GM23338 (cell line): ENCODE results near the gene NIF3L1. TPM values are rescaled to one million over a fixed set of nuclear protein-coding genes. Genes with fewer than 3 reads are reported as not detected.

Experiments
- ATAC-seq: fragments of 200-7000 bp; cut with Tn5 transposase; 3 replicates; pipeline ENCODE4 v1.9.1; 2020
- DNase-seq: peaks from one replicate; pipeline ENCODE4 v3.0.0-alpha.2; 2015; ENCODE audit warnings: low spot score
- H2AFZ ChIP-seq: fragments of 200-600 bp; sonication (generic); 2 replicates; pipeline ENCODE4 v1.8.0; 2016; ENCODE audit warnings: antibody characterized with exemption, mild to moderate bottlenecking, moderate library complexity
- H3F3A ChIP-seq: fragments of 200-600 bp; sonication (generic); replicated peaks from 2 replicates; pipeline ENCODE4 v1.8.0; 2017; ENCODE audit warnings: antibody characterized with exemption, mixed run types, low read depth
- H3K27ac ChIP-seq: fragments of 200-600 bp; sonication (generic); 2 replicates; pipeline ENCODE4 v1.6.1; 2016; ENCODE audit warnings: low read depth
- H3K27me3 ChIP-seq: fragments of 200-600 bp; sonication (generic); 2 replicates; pipeline ENCODE4 v1.8.0; 2016; ENCODE audit warnings: mild to moderate bottlenecking, mixed run types, moderate library complexity; ENCODE audit not compliant: insufficient read depth
- H3K36me3 ChIP-seq: fragments of 200-600 bp; sonication (generic); 2 replicates; pipeline ENCODE4 v1.8.0; 2016; ENCODE audit warnings: mild to moderate bottlenecking; ENCODE audit not compliant: insufficient read depth
- H3K4me1 ChIP-seq: fragments of 200-600 bp; sonication (generic); 2 replicates; pipeline ENCODE4 v1.8.0; 2016; ENCODE audit warnings: mild to moderate bottlenecking, moderate library complexity; ENCODE audit not compliant: insufficient read depth
- H3K4me2 ChIP-seq: fragments of 200-600 bp; sonication (generic); 2 replicates; pipeline ENCODE4 v1.7.1; 2017; ENCODE audit warnings: mixed run types
- H3K4me3 ChIP-seq: fragments of 200-600 bp; sonication (generic); 2 replicates; pipeline ENCODE4 v1.6.1; 2016; ENCODE audit warnings: mixed run types
- H3K79me2 ChIP-seq: fragments of 200-600 bp; sonication (generic); replicated peaks from 2 replicates; pipeline ENCODE4 v1.8.0; 2017; ENCODE audit warnings: mild to moderate bottlenecking; ENCODE audit not compliant: insufficient read depth
- H3K9me2 ChIP-seq: fragments of 200-600 bp; sonication (generic); 2 replicates; pipeline ENCODE4 v1.8.0; 2017; ENCODE audit not compliant: insufficient read depth
- H4K20me1 ChIP-seq: fragments of 200-600 bp; sonication (generic); replicated peaks from 2 replicates; pipeline ENCODE4 v1.8.0; 2017; ENCODE audit warnings: mild to moderate bottlenecking; ENCODE audit not compliant: insufficient read depth
- H3K27ac Mint-ChIP-seq: 2 replicates; pipeline ENCODE4 v1.8.0; 2020; ENCODE audit warnings: inconsistent platforms, mild to moderate bottlenecking, moderate library complexity, mixed read lengths
- H3K27me3 Mint-ChIP-seq: 3 replicates; pipeline ENCODE4 v1.8.0; 2022; ENCODE audit warnings: low read depth, mild to moderate bottlenecking, moderate library complexity, mixed read lengths, inconsistent platforms; ENCODE audit not compliant: insufficient read depth, poor library complexity
- H3K36me3 Mint-ChIP-seq: 3 replicates; pipeline ENCODE4 v1.8.0; 2021; ENCODE audit warnings: low read depth, mild to moderate bottlenecking, inconsistent platforms, moderate library complexity, mixed read lengths
- H3K4me1 Mint-ChIP-seq: 3 replicates; pipeline ENCODE4 v1.8.0; 2020; ENCODE audit warnings: mild to moderate bottlenecking, inconsistent platforms, mixed read lengths
- H3K4me3 Mint-ChIP-seq: 3 replicates; pipeline ENCODE4 v1.8.0; 2021; ENCODE audit warnings: moderate library complexity, mild to moderate bottlenecking, inconsistent platforms, mixed read lengths
- H3K9me3 Mint-ChIP-seq: 3 replicates; pipeline ENCODE4 v1.8.0; 2020; ENCODE audit warnings: moderate library complexity, mild to moderate bottlenecking, inconsistent platforms, mixed read lengths
- CTCF ChIP-seq, 2 experiments: fragments of 200-600 bp in 1 of 2; sonication (generic) in 1 of 2; conservative IDR thresholded peaks; 2 replicates each; pipeline versions ENCODE4 v1.5.1 to v1.6.1; 2016 to 2017; ENCODE audit warnings: antibody characterized with exemption in 2 of 2, low read depth in 2 of 2, mild to moderate bottlenecking in 2 of 2, moderate library complexity in 1 of 2
- EZH2 ChIP-seq: fragments of 200-600 bp; sonication (generic); IDR thresholded peaks from one replicate; pipeline ENCODE4 v1.8.0; 2017; ENCODE audit warnings: antibody characterized with exemption, mild to moderate bottlenecking, low read depth; ENCODE audit not compliant: unreplicated experiment
- POLR2AphosphoS5 ChIP-seq: IDR thresholded peaks from 2 replicates; pipeline ENCODE4 v1.6.1; 2016; ENCODE audit warnings: antibody characterized with exemption, low read depth
- REST ChIP-seq: IDR thresholded peaks from one replicate; pipeline ENCODE4 v1.6.1; 2018; ENCODE audit warnings: antibody characterized with exemption; ENCODE audit not compliant: unreplicated experiment
- ZNF462 ChIP-seq: fragments of 250-450 bp; sonication (Bioruptor Pico); IDR thresholded peaks from 2 replicates; pipeline ENCODE4 v1.5.0; 2020; ENCODE audit warnings: mild to moderate bottlenecking, moderate library complexity
- polyA plus RNA-seq: library from polyadenylated mRNA; unstranded; fragments of >200 nt; fragmentation: Nextera tagmentation; extraction: Ambion mirVana; gene quantifications from 2 replicates; pipeline ENCODE4 v1.2.1, GENCODE V29; 2016
- total RNA-seq: library from RNA; depleted of rRNA; stranded (reverse); fragments of >200 nt; shearing (Covaris generic); gene quantifications from 2 replicates; pipeline ENCODE4 v1.2.3, GENCODE V29; 2014

The NIF3L1 gene
- total and polyA plus RNA-seq, 2 experiments from 2014 or later, result 62.8 to 63.9 TPM

- H3K4me1 ChIP-seq, result no peaks in the 10 kb centered on the region
- H3K4me2 ChIP-seq, result no peak overlapping the region
- Mint-ChIP-seq H3K4me1 (no peaks in the 10 kb centered on the region), H3K36me3 (peaks cover 70% of the 10 kb centered on the region), H3K27me3 (no peaks in the 10 kb centered on the region), H3K4me3 (no peak overlapping the region), H3K27ac (no peak overlapping the region), H3K9me3 (no peaks in the 10 kb centered on the region; the same call in 2 of the 3 replicates)
- no peaks in the 10 kb centered on the region for H3K27me3 ChIP-seq
- H2AFZ ChIP-seq, result no peak overlapping the region
- H3K4me3 ChIP-seq, result no peak overlapping the region
- H3K27ac ChIP-seq, result no peak overlapping the region
- peaks cover 51% of the 10 kb centered on the region for H3K36me3 ChIP-seq
- peaks cover 12% of the 10 kb centered on the region for H4K20me1 ChIP-seq
- TF ChIP-seq REST (no peak), EZH2 (no peak), CTCF (conservative IDR thresholded peaks at IDR 0.05; ENCODE audit: low read depth in 2 of 2) (peak; percentile 78 to 81), POLR2AphosphoS5 (no peak), ZNF462 (CRISPR knock-in tag) (no peak)
- H3F3A ChIP-seq, result peaks cover 5% of the 10 kb centered on the region
- no peaks in the 10 kb centered on the region for H3K9me2 ChIP-seq
- ATAC-seq (peak; percentile 97), DNase-seq (peak; percentile 97)
- no peaks in the 10 kb centered on the region for H3K79me2 ChIP-seq
These were observed 12.4 kb downstream of the NIF3L1 start for GRCh38 chr2:200901459-200902072.
